ENCODE data around the gene KIF7. TPM values are rescaled to one million over a fixed set of nuclear protein-coding genes. Genes with fewer than 3 reads are reported as not detected.

Gene KIF7
- total RNA-seq, 3 donors from 2014 or later = 1.6 to 9.4 (median 3.1) TPM

DNA sequence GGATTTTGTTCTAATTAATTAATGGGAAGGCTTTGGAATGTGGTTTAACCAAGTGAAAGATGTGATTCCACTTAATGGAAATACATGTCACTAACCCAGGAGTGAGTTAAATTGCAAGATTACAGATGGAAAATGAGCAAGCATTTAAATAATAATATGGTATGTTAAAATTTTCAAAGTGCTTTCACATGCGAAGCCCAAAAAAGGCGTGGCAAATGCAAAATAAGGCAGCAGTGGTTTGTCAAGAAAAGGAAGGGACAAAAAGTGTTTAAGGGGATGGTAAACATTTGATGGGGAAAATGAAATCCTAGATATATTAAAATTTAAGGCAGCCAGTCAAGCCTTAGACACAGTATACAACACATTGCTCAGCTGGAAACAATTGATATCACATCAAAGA, 77.1 kb downstream of the KIF7 start:
- DNase-seq (no peak), ATAC-seq (no peak)
- no peaks in the 10 kb centered on the region for H3K9me3 ChIP-seq
- H3K36me3 ChIP-seq (ENCODE audit: low read depth) = no peaks in the 10 kb centered on the region
- H3K4me1 ChIP-seq (ENCODE audit: low read depth) = peaks cover 5% of the 10 kb centered on the region
- TF ChIP-seq, protein P1, sequence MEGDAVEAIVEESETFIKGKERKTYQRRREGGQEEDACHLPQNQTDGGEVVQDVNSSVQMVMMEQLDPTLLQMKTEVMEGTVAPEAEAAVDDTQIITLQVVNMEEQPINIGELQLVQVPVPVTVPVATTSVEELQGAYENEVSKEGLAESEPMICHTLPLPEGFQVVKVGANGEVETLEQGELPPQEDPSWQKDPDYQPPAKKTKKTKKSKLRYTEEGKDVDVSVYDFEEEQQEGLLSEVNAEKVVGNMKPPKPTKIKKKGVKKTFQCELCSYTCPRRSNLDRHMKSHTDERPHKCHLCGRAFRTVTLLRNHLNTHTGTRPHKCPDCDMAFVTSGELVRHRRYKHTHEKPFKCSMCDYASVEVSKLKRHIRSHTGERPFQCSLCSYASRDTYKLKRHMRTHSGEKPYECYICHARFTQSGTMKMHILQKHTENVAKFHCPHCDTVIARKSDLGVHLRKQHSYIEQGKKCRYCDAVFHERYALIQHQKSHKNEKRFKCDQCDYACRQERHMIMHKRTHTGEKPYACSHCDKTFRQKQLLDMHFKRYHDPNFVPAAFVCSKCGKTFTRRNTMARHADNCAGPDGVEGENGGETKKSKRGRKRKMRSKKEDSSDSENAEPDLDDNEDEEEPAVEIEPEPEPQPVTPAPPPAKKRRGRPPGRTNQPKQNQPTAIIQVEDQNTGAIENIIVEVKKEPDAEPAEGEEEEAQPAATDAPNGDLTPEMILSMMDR (IDR thresholded peaks at IDR 0.05) = no peak
- H3K4me3 ChIP-seq = no peak overlapping the region
- intact Hi-C loops (cut with DNase I, micrococcal nuclease) = no loop called here

Other genes with a start within 250 kb of the KIF7 start
- under 1 TPM in 1 of 3 donors, not detected in 2; 0.98 TPM for gene RHCG, start 158.9 kb downstream of the KIF7 start, total RNA-seq
- 1 to 10 TPM; 1.0 to 4.4 (median 1.6) TPM for gene TICRR, start 80.0 kb downstream of the KIF7 start, total RNA-seq
- 1 to 10 TPM in 2 of 3 donors, under 1 TPM in 1; 0.77 to 8.1 (median 5.2) TPM for gene PLIN1, start 23.9 kb upstream of the KIF7 start, total RNA-seq
- 10 to 100 TPM; 15.5 to 38.5 (median 16.7) TPM for gene PEX11A, start 35.3 kb upstream of the KIF7 start, total RNA-seq
- under 1 TPM in 1 of 3 donors, not detected in 2; 0.14 TPM for gene WDR93, start 35.3 kb upstream of the KIF7 start, total RNA-seq
- 10 to 100 TPM in 1 of 3 donors, 1 to 10 TPM in 2; 4.6 to 10.2 (median 8.5) TPM for gene MESP1, start 95.8 kb upstream of the KIF7 start, total RNA-seq
- 1 to 10 TPM in 2 of 3 donors, under 1 TPM in 1; 0.79 to 4.7 (median 1.2) TPM for gene MESP2, start 120.9 kb upstream of the KIF7 start, total RNA-seq
- 1,000 to 10,000 TPM in 1 of 3 donors, 100 to 1,000 TPM in 2; 270 to 1,014 (median 289) TPM for gene ANPEP, start 159.4 kb upstream of the KIF7 start, total RNA-seq
- gene AP3S2, start 238.5 kb upstream of the KIF7 start, total RNA-seq = 10 to 100 TPM; 56.1 to 93.4 (median 65.1) TPM